Thyroid gland (tissue), 4 donors: ENCODE results near the gene CATSPERZ.

ENCODE experiments used
- CTCF ChIP-seq, 6 experiments: fragments of 200-600 bp in 3 of 6; fragments of 450-650 bp in 3 of 6; sonication (generic) in 3 of 6; IDR thresholded peaks; one replicate each; pipeline ENCODE4 v1.5.1; 2016 to 2019; ENCODE audit warnings: antibody characterized with exemption in 6 of 6, mild to moderate bottlenecking in 2 of 6, inconsistent platforms in 1 of 6, moderate library complexity in 1 of 6
- POLR2A ChIP-seq, 2 donors: fragments of 450-650 bp; IDR thresholded peaks; one replicate each; pipeline ENCODE4 v1.6.1; 2017; ENCODE audit warnings: antibody characterized with exemption in 2 of 2, mild to moderate bottlenecking in 2 of 2, moderate library complexity in 1 of 2

DNA sequence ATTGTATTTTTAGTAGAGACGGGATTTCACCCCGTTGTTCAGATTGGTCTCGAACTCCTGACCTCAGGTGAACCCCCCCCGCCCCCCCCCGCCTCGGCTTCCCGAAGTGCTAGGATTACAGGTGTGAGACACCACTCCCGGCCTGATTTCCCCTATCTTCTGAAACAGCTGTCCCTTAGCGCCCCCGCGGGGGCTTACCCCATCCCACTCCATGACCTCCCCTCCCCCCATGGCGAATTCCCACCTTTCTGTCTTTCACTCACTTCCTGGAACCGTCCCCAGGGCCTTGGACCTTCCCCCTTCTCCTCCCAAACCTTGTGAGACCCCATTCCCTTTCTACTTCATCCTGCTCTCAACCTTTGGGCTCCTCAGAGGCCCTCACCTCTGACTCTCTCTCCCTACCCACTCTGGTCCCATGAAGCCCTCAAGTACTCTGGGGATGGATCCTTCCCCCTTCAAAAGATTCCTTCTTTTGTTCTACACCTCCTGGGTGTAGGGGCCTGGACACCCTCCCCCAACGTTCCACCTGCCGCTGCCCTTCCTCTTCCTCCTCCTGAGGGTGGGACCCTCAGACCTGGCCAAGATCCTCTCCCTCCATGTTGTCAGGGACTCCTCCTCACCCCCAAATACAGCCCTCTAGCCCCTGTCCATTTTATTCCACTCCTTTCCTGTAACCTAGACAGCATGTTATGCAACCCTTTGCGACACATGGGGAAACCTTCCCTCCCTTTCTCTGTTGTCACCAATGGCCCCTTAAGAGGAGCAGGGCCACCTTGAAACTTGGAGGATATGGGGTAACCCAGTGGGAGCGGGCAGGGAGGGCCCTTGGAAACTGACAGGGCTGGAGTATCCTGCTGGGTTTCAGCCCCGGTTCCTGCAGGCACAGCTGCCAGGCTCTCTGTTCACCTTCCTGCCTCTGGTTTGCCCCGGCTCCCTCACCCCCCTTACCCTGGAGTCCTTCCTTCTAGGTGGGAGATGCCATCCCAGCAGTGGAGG, 18.9 kb downstream of the CATSPERZ start:
- TF ChIP-seq CTCF (IDR thresholded peaks at IDR 0.05): no peak
- TF ChIP-seq POLR2A (IDR thresholded peaks at IDR 0.05): no peak
